A673 (cell line): ENCODE measurements around the gene STAU1. TPM values are rescaled to one million over a fixed set of nuclear protein-coding genes. Genes with fewer than 3 reads are reported as not detected.

Experiments used
- BruUV-seq: library from RNA; stranded (reverse); fragments of 400-500 nt; replicated peaks from 2 replicates; lab custom pipeline; 2021; lab: Mats Ljungman, UMichigan
- CTCF ChIA-PET: fragments of 300-600 bp; sonication (Branson Sonifier 250); formaldehyde crosslinking; loops from one replicate; lab custom pipeline; 2022; ENCODE audit warnings: antibody characterized with exemption; lab: Charles Lee
- POLR2A ChIA-PET: fragments of 300-600 bp; sonication (Branson Sonifier 250); formaldehyde crosslinking; loops from one replicate; lab custom pipeline; 2022; ENCODE audit warnings: antibody characterized with exemption; ENCODE audit not compliant: low non-redundant PET; lab: Charles Lee
- DNase-seq: peaks from one replicate; pipeline ENCODE4 v3.0.0-alpha.2; 2015; ENCODE audit warnings: low spot score
- H3K27ac ChIP-seq: fragments of 200-600 bp; sonication (generic); 2 replicates; pipeline ENCODE4 v1.5.1; 2016; ENCODE audit warnings: mixed run types, low read depth, mild to moderate bottlenecking, mixed read lengths, antibody characterized with exemption, low read length; ENCODE audit not compliant: poor library complexity, severe bottlenecking
- H3K27me3 ChIP-seq: fragments of 200-600 bp; sonication (generic); replicated peaks from 2 replicates; pipeline ENCODE4 v1.6.1; 2017; ENCODE audit warnings: mixed run types, low read depth, mild to moderate bottlenecking, mixed read lengths, antibody characterized with exemption, low read length; ENCODE audit not compliant: insufficient read depth, poor library complexity
- H3K36me3 ChIP-seq: fragments of 200-600 bp; sonication (generic); 2 replicates; pipeline ENCODE4 v1.6.1; 2016; ENCODE audit warnings: mixed run types, mild to moderate bottlenecking, mixed read lengths, antibody characterized with exemption, low read length; ENCODE audit not compliant: insufficient read depth, poor library complexity, severe bottlenecking
- H3K4me1 ChIP-seq: fragments of 200-600 bp; sonication (generic); 2 replicates; pipeline ENCODE4 v1.6.1; 2017; ENCODE audit warnings: mixed run types, mild to moderate bottlenecking, mixed read lengths, antibody characterized with exemption, low read length; ENCODE audit not compliant: insufficient read depth, poor library complexity, severe bottlenecking
- H3K4me3 ChIP-seq: fragments of 200-600 bp; sonication (generic); 2 replicates; pipeline ENCODE4 v1.5.1; 2016; ENCODE audit warnings: low read depth, mixed run types, mild to moderate bottlenecking, mixed read lengths, low read length; ENCODE audit not compliant: poor library complexity, severe bottlenecking
- H3K9me3 ChIP-seq: fragments of 200-600 bp; sonication (generic); 2 replicates; pipeline ENCODE4 v1.6.1; 2016; ENCODE audit warnings: mixed run types, low read depth, mild to moderate bottlenecking, mixed read lengths, antibody characterized with exemption, low read length; ENCODE audit not compliant: poor library complexity, severe bottlenecking
- CTCF ChIP-seq: fragments of 300-800, 200-600 bp; sonication (generic); conservative IDR thresholded peaks from 2 replicates; pipeline ENCODE4 v1.5.1; 2017; ENCODE audit warnings: low read depth, mild to moderate bottlenecking, antibody characterized with exemption, low read length, moderate library complexity, mixed read lengths
- EZH2 ChIP-seq: fragments of 200-600 bp; sonication (generic); IDR thresholded peaks from 2 replicates; pipeline ENCODE4 v1.6.1; 2017; ENCODE audit warnings: borderline replicate concordance, low read depth, mild to moderate bottlenecking, mixed read lengths, antibody characterized with exemption, low read length; ENCODE audit not compliant: poor library complexity, severe bottlenecking
- intact Hi-C: fragments of 100-400 bp; cut with micrococcal nuclease; formaldehyde crosslinking; loops from one replicate; pipeline ENCODE4 v1.10.0; 2022; ENCODE audit not compliant: unreplicated experiment
- total RNA-seq: library from RNA; stranded (reverse); gene quantifications from 2 replicates; pipeline ENCODE4 v1.2.3, GENCODE V29; 2021

STAU1 gene
- total RNA-seq, 1 experiment from 2014 or later, result 104 TPM

- BruUV-seq, result no TSS peak
These were observed 27.1 kb upstream of the STAU1 start for GRCh38 chr20:49215232-49215631.

GRCh38 chr20:49214571-49214970, 26.4 kb upstream of the STAU1 start:
- POLR2A ChIA-PET, result no interaction called here
- Histone ChIP-seq H3K27me3 (no peaks in the 10 kb centered on the region), H3K4me1 (peaks cover 4% of the 10 kb centered on the region), H3K9me3 (peaks cover 9% of the 10 kb centered on the region), H3K4me3 (no peak overlapping the region), H3K36me3 (no peaks in the 10 kb centered on the region), H3K27ac (no peak overlapping the region)
- CTCF ChIA-PET, result interaction anchor here (0.6 to 0.7 kb wide), 2 partner anchors 25 to 163 kb away, joined by 7 read pairs; no protein-coding TSS in a partner anchor
- no TSS peak for BruUV-seq
- no peak for DNase-seq
- intact Hi-C loops, result no loop called here
- TF ChIP-seq CTCF (no peak), EZH2 (no peak)

More at GRCh38 chr20:49215232-49215631, 27.1 kb upstream of the STAU1 start:
- CTCF ChIA-PET, result no interaction called here
- Histone ChIP-seq H3K4me3 (no peak overlapping the region), H3K4me1 (peaks cover 6% of the 10 kb centered on the region), H3K36me3 (no peaks in the 10 kb centered on the region), H3K9me3 (peaks cover 6% of the 10 kb centered on the region), H3K27ac (no peak overlapping the region), H3K27me3 (no peaks in the 10 kb centered on the region)
- POLR2A ChIA-PET, result no interaction called here
- TF ChIP-seq CTCF (no peak), EZH2 (no peak)
- intact Hi-C loops, result no loop called here
- DNase-seq, result no peak

- ChIA-PET POLR2A (no interaction called here), CTCF (no interaction called here)
- no peak for TF ChIP-seq CTCF
- TF ChIP-seq EZH2, result no peak
- no peaks in the 10 kb centered on the region for H3K4me1 ChIP-seq
- no peak overlapping the region for H3K4me3 ChIP-seq
- H3K9me3 ChIP-seq, result peaks cover 9% of the 10 kb centered on the region
- intact Hi-C loops, result no loop called here
- no peaks in the 10 kb centered on the region for H3K27me3 ChIP-seq
- H3K36me3 ChIP-seq, result no peaks in the 10 kb centered on the region
- no peak overlapping the region for H3K27ac ChIP-seq
- BruUV-seq, result no TSS peak
- DNase-seq, result no peak
These were observed 22.6 kb upstream of the STAU1 start for GRCh38 chr20:49210757-49211110.
